K562 (cell line): ENCODE results near the gene GSK3B.

Experiments used
- CBX1 ChIP-seq: sonication (generic); IDR thresholded peaks from 2 replicates; pipeline ENCODE4 v1.6.1; 2016; ENCODE audit warnings: antibody characterized with exemption, low read depth, mild to moderate bottlenecking
- CTCF ChIP-seq, 3 experiments: IDR thresholded peaks in 2 of 3; conservative IDR thresholded peaks in 1 of 3; 2 replicates each; pipeline ENCODE4 v1.5.1; 2011 to 2012; ENCODE audit warnings: low read length in 3 of 3, mild to moderate bottlenecking in 3 of 3, control low read depth in 2 of 3, improper control_type of control experiment in 1 of 3, inconsistent platforms in 1 of 3, low read depth in 1 of 3, mixed read lengths in 1 of 3, moderate library complexity in 1 of 3; ENCODE audit not compliant: insufficient read depth in 2 of 3
- CUX1 ChIP-seq: fragments of 200-800 bp; sonication (Bioruptor generic); IDR thresholded peaks from 2 replicates; pipeline ENCODE4 v1.6.1; 2016; ENCODE audit warnings: missing genetic modification characterization, missing compliant biosample characterization
- E2F4 ChIP-seq: sonication (generic); formaldehyde crosslinking; IDR thresholded peaks from 2 replicates; pipeline ENCODE4 v1.8.0; 2022; ENCODE audit warnings: mild to moderate bottlenecking, low read depth, missing genetic modification reagents
- KDM2B ChIP-seq: fragments of 250-450 bp; sonication (Bioruptor Pico); IDR thresholded peaks from 2 replicates; pipeline ENCODE4 v1.8.0; 2021; ENCODE audit warnings: mild to moderate bottlenecking, moderate library complexity
- POLR2AphosphoS5 ChIP-seq: IDR thresholded peaks from 2 replicates; pipeline ENCODE4 v1.6.1; 2011; ENCODE audit warnings: mild to moderate bottlenecking, low read depth, low read length, moderate library complexity; ENCODE audit not compliant: control insufficient read depth, insufficient read depth
- ZBTB40 ChIP-seq, 2 experiments: fragments of 450-650 bp in 1 of 2; sonication (generic) in 1 of 2; formaldehyde crosslinking in 1 of 2; IDR thresholded peaks; 2 replicates each; pipeline versions ENCODE4 v1.7.1 to v1.9.0; 2016 to 2022; ENCODE audit warnings: inconsistent platforms in 1 of 2, mild to moderate bottlenecking in 1 of 2, missing genetic modification reagents in 1 of 2
- ZNF780A ChIP-seq: fragments of 250-450 bp; sonication (Bioruptor Pico); IDR thresholded peaks from 2 replicates; pipeline ENCODE4 v1.5.0; 2021; ENCODE audit warnings: mild to moderate bottlenecking

GRCh38 chr3:120067083-120067482 is 27.2 kb downstream of the GSK3B start:
- TF ChIP-seq CTCF (IDR thresholded peaks at IDR 0.05 in 2 of 3, conservative IDR thresholded peaks at IDR 0.05 in 1 of 3; ENCODE audit: insufficient read depth in 2 of 3, low read depth in 1 of 3, low read length in 3 of 3) (no peak), KDM2B (CRISPR knock-in tag) (no peak), CUX1 (CRISPR knock-in tag) (no peak), ZNF780A (CRISPR knock-in tag) (no peak), ZBTB40 (IDR thresholded peaks at IDR 0.05) (no peak), ZBTB40 (CRISPR knock-in tag; IDR thresholded peaks at IDR 0.05) (no peak), E2F4 (no peak), POLR2AphosphoS5 (no peak), CBX1 (no peak)
